ENCODE results near the gene VPS26A. TPM values are rescaled to one million over a fixed set of nuclear protein-coding genes. Genes with fewer than 3 reads are reported as not detected.

VPS26A gene
- total RNA-seq, 1 donor = 41.3 TPM

DNA sequence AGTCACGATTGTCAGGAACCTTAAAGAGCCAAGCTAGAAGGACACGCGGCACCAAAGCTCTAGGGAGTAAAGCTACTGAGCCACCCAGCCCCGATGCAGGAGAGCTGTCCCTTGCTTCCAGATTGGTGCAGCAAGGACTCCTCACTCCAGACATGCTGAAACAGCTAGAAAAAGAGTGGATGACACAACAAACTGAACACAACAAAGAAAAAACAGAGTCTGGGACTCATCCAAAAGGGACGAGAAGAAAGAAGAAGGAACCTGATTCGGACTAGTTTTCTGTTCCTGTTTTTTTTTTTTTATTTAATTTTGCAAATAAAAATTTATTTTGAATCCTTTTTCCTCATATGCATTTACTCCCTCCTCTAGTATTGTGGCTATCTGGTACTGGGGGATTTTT is 84.8 kb downstream of the VPS26A start:
- no peaks in the 10 kb centered on the region for H4K20me1 ChIP-seq (ENCODE audit: insufficient read depth, low read length)
- H3K4me2 ChIP-seq (ENCODE audit: insufficient read depth, low read length) = no peak overlapping the region
- H3K27ac ChIP-seq (ENCODE audit: low read depth, low read length) = no peak overlapping the region
- peaks cover 35% of the 10 kb centered on the region for H3K36me3 ChIP-seq (ENCODE audit: insufficient read depth, low read length)
- H3K4me3 ChIP-seq (ENCODE audit: insufficient read depth, low read length) = no peak overlapping the region
- H2AFZ ChIP-seq (ENCODE audit: low read length) = no peak overlapping the region
- no peaks in the 10 kb centered on the region for H3K9me3 ChIP-seq (ENCODE audit: low read depth, low read length)
- H3K4me1 ChIP-seq (ENCODE audit: insufficient read depth, low read length) = no peaks in the 10 kb centered on the region
- no peaks in the 10 kb centered on the region for H3K27me3 ChIP-seq (ENCODE audit: insufficient read depth, low read length)
- peak; percentile 22 for DNase-seq (ENCODE audit: insufficient read length, low spot score, missing footprints)
- TF ChIP-seq, protein P1, sequence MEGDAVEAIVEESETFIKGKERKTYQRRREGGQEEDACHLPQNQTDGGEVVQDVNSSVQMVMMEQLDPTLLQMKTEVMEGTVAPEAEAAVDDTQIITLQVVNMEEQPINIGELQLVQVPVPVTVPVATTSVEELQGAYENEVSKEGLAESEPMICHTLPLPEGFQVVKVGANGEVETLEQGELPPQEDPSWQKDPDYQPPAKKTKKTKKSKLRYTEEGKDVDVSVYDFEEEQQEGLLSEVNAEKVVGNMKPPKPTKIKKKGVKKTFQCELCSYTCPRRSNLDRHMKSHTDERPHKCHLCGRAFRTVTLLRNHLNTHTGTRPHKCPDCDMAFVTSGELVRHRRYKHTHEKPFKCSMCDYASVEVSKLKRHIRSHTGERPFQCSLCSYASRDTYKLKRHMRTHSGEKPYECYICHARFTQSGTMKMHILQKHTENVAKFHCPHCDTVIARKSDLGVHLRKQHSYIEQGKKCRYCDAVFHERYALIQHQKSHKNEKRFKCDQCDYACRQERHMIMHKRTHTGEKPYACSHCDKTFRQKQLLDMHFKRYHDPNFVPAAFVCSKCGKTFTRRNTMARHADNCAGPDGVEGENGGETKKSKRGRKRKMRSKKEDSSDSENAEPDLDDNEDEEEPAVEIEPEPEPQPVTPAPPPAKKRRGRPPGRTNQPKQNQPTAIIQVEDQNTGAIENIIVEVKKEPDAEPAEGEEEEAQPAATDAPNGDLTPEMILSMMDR (IDR thresholded peaks at IDR 0.05; ENCODE audit: extremely low read depth, low read depth, low read length) = no peak
- H3K79me2 ChIP-seq (ENCODE audit: insufficient read depth, low read length) = no peaks in the 10 kb centered on the region

DNA sequence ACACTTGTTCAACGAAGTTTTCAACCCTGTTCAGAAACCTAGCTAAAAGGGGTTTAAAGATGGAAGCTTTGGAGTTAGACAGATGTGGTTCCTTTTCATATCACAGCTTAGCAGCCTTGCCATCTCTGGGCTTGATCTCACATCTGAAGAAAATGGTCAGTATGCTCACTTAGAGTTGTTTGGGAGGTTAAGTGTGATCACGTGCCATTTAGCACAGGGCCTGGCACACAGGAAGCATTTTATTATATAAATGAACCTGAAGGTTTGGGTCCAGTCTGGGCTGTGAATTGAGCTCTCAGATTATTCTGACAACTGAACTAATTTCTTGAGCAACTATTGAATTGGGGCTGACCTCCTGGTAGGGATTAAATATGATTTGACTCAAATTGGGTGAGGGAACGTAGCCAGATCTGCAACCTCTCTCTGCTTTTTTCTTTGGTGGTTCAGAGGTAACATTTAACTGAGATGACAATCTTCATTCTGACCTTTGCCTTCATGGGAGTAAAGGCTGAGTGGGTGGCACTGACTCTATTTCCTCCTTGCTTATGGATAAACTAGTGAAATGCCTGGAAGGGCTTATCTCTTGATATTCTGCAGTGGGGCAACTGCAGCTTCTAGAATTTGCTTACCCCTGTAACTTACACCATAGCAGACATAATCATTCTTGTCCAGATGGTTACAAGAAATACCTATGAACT is 86.0 kb downstream of the VPS26A start:
- Histone ChIP-seq H3K27ac (ENCODE audit: low read depth, low read length) (no peak overlapping the region), H3K4me3 (ENCODE audit: insufficient read depth, low read length) (no peak overlapping the region), H3K4me1 (ENCODE audit: insufficient read depth, low read length) (no peaks in the 10 kb centered on the region), H3K27me3 (ENCODE audit: insufficient read depth, low read length) (no peaks in the 10 kb centered on the region), H3K79me2 (ENCODE audit: insufficient read depth, low read length) (no peaks in the 10 kb centered on the region), H3K36me3 (ENCODE audit: insufficient read depth, low read length) (peaks cover 26% of the 10 kb centered on the region), H2AFZ (ENCODE audit: low read length) (no peak overlapping the region), H4K20me1 (ENCODE audit: insufficient read depth, low read length) (no peaks in the 10 kb centered on the region), H3K4me2 (ENCODE audit: insufficient read depth, low read length) (no peak overlapping the region), H3K9me3 (ENCODE audit: low read depth, low read length) (no peaks in the 10 kb centered on the region)
- TF ChIP-seq, protein P1 (IDR thresholded peaks at IDR 0.05; ENCODE audit: extremely low read depth, low read depth, low read length) = no peak
- no peak for DNase-seq (ENCODE audit: insufficient read length, low spot score, missing footprints)

DNA sequence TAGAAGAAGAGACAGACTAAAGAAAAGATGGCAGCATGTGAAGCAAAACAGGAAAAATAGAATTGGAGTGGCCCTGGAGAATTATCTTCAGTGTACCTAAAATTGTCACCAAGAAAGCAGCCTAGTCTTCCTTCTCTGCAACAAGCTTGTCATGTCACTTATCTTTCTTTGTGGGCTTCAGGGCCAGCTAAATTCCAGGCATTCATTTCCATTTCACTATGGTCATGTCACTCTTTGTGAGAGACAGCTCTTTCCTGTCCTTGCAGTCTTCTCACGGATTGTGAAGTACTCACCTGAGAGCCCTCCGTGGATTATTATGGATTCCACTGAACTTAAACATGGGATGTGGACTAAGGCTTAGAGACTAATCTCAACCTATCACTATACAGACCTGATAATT is 87.1 kb downstream of the VPS26A start:
- DNase-seq (ENCODE audit: insufficient read length, low spot score, missing footprints) = no peak
- TF ChIP-seq, protein P1 (IDR thresholded peaks at IDR 0.05; ENCODE audit: extremely low read depth, low read depth, low read length) = no peak
- no peak overlapping the region for H3K4me3 ChIP-seq (ENCODE audit: insufficient read depth, low read length)
- H3K36me3 ChIP-seq (ENCODE audit: insufficient read depth, low read length) = peaks cover 21% of the 10 kb centered on the region
- H3K79me2 ChIP-seq (ENCODE audit: insufficient read depth, low read length) = no peaks in the 10 kb centered on the region
- no peak overlapping the region for H2AFZ ChIP-seq (ENCODE audit: low read length)
- no peak overlapping the region for H3K27ac ChIP-seq (ENCODE audit: low read depth, low read length)
- no peaks in the 10 kb centered on the region for H3K4me1 ChIP-seq (ENCODE audit: insufficient read depth, low read length)
- no peaks in the 10 kb centered on the region for H4K20me1 ChIP-seq (ENCODE audit: insufficient read depth, low read length)
- H3K9me3 ChIP-seq (ENCODE audit: low read depth, low read length) = no peaks in the 10 kb centered on the region
- no peaks in the 10 kb centered on the region for H3K27me3 ChIP-seq (ENCODE audit: insufficient read depth, low read length)
- H3K4me2 ChIP-seq (ENCODE audit: insufficient read depth, low read length) = no peak overlapping the region

DNA sequence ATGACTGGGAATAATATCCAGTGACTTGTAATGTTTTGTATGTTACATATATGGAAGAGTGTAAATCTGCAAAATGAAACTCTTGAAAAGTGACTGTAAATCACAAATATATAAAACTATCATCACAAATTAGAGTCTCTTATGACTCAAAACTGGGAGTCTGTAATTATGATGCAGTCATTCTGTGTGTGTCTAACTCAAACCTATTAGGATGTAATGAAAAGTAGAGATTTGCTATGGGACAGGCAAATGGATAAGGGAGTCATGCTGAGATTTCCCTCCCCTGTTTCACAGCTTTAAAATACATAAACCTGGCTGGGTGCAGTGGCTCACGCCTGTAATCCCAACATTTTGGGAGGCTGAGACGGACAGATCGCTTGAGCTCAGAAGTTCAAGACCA is 87.5 kb downstream of the VPS26A start:
- Histone ChIP-seq H4K20me1 (ENCODE audit: insufficient read depth, low read length) (no peaks in the 10 kb centered on the region), H3K4me1 (ENCODE audit: insufficient read depth, low read length) (no peaks in the 10 kb centered on the region), H3K27ac (ENCODE audit: low read depth, low read length) (no peak overlapping the region), H3K9me3 (ENCODE audit: low read depth, low read length) (no peaks in the 10 kb centered on the region), H3K27me3 (ENCODE audit: insufficient read depth, low read length) (no peaks in the 10 kb centered on the region), H2AFZ (ENCODE audit: low read length) (no peak overlapping the region), H3K4me2 (ENCODE audit: insufficient read depth, low read length) (no peak overlapping the region), H3K4me3 (ENCODE audit: insufficient read depth, low read length) (no peak overlapping the region), H3K36me3 (ENCODE audit: insufficient read depth, low read length) (peaks cover 17% of the 10 kb centered on the region), H3K79me2 (ENCODE audit: insufficient read depth, low read length) (no peaks in the 10 kb centered on the region)
- DNase-seq (ENCODE audit: insufficient read length, low spot score, missing footprints) = no peak
- TF ChIP-seq, protein P1 (IDR thresholded peaks at IDR 0.05; ENCODE audit: extremely low read depth, low read depth, low read length) = no peak
